GM19397 (cell line): ENCODE measurements around the gene MAP3K1.

Source experiments
- ATAC-seq: cut with Tn5 transposase; IDR thresholded peaks from one replicate; pipeline ENCODE4 v1.9.1; 2021; ENCODE audit warnings: mild to moderate bottlenecking, moderate library complexity; ENCODE audit not compliant: unreplicated experiment

The MAP3K1 gene

DNA sequence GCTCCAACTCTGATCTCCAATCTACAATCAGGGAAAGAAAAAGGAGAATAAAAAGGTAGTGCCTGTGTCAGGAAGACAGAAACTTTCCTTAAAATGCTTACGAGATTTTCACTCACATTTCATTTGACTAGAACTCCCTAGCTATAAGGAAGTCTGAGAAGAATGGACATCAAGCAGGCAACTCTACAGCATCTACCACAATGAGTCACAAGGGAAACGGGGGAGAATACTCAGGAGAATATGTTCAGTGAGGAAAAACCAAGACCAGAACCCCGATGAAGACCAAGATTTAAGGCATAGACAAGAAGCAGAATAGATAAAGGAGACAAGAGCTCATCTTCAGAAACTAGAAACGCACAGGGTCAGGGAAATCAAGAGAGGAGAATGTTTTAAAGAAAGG lies 85.0 kb downstream of the MAP3K1 start:
- ATAC-seq: no peak

DNA sequence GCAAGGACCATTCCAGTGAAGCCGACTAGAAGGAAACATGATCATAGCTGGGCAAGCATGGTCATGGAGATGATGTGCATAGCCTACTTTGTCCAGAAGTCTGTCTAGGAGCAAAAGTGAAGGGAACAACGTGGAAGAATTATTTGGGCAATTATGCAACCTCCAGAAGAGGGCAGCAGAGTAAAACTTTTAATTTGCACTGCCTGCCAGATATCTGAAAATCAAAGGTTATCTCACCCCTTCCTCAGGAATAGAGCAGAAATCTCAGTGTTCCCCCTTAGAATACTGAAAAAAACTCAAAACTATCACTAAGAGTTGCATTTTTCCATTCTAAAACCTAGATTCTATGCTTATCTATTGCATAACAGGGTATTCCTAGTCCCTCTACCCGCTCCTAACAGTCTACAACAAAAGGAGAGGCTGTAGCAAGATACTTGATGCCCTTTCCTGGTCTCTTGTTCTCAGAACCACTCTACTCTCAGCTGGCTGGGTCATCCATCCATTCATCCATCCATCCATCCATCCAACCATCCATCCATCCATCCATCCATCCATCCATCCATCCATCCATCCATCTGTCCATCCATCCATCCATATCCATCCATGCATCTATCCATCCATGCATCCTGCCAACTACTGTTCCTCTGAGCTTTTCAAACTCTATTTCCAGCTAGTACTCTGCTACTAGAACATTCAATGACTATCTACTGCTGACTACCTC lies 85.7 kb downstream of the MAP3K1 start:
- no peak for ATAC-seq

DNA sequence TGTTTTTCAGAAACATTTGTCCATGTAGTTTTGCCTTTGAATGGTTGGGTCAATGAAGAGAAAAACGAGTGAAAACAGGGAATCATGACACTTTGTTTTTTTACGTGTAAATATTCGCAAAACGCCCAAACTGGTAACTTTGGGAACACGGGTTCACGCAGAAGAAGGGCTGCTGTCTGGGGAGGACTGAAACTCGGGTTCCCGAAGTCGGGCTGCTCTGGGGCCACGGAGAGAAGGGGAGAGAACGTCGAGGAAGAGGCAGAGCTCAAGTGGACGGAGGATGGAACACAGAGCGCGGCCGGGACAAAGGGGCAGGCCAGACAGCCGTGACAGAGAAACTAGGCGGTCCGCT lies 93.6 kb downstream of the MAP3K1 start:
- peak; percentile 30 for ATAC-seq

DNA sequence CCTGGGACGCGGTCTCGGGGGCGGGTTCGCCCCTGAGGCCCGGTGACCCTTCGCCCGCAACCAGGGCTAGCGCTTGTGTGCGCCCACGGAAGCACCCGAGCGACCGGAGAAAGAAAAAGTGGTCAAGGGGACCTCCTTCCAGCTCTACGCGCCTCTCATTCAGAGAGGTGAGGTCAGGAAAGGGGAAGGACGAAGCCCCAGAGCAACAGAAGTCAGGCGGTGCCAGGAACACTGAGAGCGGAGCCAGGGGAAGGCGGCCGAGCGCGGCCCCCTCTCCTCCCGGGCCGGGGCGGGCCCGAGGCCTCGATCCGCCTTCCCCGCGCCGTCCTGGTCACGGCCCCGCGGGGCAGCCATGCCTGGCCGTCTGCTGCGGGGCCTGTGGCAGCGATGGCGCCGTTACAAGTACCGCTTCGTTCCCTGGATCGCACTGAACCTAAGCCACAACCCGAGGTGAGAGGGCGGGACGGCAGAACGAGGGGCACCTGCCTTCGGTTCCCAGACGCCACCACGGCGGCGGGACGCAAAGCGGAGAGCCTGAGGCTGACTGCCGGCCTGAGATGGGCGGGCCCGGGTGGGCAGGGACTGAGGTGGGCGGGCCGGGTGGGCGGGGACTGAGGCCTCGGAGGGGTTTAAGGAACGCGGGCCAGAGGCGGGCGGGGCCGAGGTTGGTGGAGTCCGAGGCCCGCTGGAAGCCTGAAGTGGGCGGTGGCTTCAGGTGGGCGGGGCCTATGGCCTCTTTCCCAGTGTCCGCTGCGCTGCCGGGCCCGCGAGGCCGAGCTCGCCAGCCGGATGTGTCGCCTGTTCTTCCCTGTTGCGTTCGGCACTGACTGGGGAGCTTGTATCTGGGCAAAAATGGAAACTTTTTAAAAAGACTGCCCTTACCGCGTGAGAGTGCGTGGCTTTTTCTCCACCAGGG lies 94.2 kb downstream of the MAP3K1 start, which contains the start of gene SETD9:
Gene SETD9, plus strand, starts transcription at position 303 of the 916 bp plus-strand sequence. Its CDS starts 50 bp downstream, at position 353.
- peak; percentile 88 for ATAC-seq

DNA sequence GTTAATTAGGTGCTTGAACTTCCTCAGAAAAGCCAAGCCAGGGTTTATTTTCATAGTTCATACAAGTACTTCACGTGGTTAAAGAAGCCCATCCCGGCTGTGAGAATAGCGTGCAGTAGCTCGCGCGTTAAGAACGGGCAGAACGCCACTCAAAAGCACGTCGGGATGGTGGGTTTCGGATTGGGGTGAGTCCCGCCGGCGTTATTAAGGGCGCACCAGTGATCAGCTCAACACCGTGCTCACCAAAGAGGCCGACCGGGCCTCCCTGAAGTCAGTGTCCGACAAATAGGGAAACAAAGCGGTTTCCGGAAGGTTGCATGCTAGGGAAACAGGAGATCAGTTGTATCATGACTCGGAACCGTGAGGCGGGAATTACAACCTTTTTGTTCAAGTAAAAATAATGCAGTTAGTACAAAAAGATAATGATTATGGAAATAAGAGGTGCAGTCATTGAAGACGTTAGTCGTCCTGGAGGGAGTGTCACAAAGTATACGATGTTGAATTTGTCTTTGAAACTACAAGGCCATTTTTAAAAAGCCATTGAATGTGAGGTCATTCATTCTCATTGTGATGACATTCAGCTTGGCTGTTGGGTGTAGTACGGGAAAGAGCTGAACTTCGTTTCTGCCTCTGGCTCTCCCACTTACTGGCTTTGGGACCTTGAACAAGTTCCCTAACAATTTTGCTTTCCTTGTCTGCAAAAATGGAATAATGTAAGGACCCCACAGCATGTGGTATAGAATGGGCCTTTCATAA lies 95.0 kb downstream of the MAP3K1 start:
- peak; percentile 22 for ATAC-seq

DNA sequence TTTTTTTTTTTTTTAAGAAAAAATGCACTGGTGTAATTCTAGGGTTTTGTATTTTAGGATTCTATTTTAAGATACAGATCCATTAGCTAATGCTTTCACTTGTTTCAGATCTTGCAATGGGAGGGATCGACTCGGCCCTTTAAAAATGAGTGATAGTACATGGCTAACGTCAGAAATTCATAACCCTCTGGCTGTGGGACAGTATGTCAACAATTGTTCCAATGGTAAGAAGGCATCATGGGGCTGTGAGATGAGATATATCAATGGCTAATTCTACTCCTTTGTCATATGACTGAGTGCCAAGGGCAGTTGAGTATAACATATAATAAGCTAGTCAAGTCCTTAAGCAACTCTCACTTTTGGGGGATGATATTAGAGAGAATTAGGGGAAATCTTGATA lies 98.4 kb downstream of the MAP3K1 start:
- ATAC-seq: no peak

DNA sequence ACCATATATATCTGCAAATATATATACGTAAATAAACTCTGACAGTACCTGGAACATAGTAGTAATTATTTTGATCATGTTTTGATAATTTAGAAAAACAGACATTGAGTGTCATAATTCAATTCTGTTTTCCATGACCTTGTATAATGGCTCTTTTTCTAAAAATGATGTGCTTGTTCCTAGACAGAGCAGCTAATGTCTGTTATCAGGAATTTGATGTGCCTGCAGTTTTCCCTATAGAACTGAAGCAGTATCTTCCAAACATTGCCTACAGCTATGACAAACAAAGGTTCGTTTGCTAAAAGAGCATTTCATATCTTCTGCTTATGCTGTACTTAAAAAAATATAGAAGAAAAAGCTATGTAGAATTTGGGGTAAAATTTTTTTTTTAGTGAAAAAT lies 99.3 kb downstream of the MAP3K1 start:
- ATAC-seq: no peak

DNA sequence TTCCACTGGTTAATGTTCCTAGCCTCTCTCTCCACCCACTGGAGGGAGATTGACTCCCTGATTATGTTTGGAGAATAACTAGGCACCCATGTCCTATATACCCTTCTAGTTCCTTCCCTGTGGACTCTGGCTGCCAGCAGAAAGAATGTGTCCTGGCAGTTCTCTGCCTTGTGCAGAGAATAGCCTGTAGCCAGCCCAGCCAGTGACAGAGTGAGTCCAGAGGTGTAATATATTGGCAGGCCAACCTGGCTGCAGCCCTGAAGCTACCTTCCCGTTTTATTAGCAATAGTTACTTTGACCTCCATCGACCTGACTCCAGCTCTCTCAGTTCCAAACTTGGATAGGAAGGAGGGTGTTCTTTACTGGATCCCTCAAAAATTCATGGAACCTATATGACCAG lies 102.2 kb downstream of the MAP3K1 start:
- no peak for ATAC-seq

DNA sequence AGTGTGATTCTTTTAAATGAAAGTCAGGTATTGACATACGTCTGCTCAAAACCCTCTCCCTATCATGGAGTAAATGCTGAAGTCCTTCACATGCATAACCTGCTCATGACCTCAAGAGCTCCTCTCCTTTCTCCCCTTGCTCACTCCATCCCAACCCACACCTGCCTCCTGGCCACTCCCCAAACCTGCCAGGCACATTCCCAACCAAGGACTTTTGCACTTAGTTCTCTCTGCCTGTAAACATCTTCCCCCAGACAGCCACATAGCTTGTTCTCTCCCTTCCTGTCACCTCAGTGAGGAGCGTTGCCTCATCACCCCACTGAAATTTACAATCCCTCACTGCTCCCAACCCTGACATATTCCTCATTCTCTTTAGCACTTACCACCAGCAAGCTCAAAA lies 102.7 kb downstream of the MAP3K1 start:
- ATAC-seq: no peak

DNA sequence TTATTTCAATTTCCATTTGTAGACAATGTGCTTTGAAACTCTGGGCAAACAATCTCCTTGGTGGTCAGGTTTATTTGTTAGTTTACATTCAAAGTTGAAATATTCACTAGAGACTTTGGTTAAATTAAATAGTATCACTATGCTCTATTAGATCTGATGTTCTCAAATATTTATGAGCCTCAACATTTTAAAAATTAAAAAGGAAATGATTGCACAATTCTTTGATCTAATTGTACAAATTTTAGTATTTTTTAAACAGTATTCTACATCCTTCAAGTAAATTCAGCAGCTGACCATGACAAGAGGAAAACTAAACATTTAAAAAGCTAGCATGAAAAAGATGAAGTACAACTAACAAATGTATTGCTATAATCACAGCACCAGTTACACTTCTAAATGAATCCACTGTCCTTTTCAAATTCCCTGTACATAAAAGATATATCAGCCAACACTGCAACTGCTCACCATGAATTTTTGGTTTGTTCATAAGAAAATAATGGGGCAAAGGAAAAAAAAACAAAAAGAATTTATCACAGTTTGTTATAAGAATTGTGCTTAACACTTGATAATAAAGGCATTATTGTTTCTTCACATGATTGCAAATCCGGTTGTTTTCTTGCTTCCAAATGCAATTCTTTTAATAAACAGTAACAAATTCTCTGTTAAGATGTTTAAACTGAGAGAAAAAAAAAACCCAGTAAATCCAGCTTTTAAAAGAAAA lies 104.8 kb downstream of the MAP3K1 start:
- ATAC-seq: no peak

DNA sequence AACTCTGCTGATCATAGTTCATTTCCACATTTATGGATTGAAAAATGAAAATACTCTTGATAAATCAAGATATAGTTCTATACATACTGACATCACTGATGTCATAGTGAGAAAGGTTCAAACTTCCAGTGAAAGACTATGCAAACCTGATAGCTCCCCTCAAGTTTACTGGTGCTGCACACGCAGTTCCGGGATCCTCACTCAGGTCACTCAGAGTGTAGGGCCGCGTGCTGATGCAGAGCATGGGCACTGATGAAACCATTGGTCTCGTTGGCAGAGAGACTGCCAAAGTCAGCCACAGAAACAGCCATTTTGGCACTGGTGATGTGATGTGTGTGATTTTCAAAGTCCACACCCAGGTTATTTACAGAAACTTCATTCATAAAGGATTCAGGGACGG lies 107.6 kb downstream of the MAP3K1 start:
- ATAC-seq: no peak

DNA sequence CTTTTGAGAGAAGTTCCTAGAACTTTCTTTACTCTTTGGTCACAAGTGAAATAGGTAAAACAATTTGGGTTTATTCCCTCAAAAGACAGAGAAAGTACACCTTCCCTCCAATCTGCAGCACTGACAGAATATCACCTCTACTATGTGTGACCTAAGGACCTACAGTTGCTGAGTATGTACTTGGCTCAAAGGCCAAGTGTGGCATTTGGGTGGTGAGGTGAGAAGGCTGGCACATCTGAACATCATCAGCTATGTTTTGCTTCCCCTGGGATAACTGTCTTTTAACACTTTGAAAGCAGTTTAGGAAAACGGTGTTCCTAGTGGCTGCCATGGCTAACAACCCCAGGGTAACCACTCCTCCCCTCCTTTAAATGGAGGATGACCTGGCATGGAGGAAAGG lies 119.0 kb downstream of the MAP3K1 start:
- ATAC-seq: no peak

DNA sequence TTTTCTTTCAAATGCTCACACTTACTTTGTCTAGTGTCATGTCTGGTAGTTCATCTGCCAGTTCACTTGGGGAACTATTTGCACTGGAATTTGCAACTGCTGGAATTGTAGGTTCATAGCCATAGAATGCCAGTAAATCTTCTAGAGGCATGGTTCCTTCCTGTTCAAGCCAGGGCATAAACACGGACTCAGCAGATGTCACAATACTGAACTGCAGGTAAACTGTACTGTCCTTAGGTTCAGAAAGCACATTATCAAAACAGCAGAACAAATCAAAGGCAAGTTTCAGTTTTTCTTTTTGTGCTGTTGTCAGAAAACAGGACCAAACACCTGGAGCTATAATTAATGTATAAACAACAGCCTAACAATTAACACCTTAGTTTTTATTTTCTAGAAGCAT lies 123.5 kb downstream of the MAP3K1 start:
- no peak for ATAC-seq

DNA sequence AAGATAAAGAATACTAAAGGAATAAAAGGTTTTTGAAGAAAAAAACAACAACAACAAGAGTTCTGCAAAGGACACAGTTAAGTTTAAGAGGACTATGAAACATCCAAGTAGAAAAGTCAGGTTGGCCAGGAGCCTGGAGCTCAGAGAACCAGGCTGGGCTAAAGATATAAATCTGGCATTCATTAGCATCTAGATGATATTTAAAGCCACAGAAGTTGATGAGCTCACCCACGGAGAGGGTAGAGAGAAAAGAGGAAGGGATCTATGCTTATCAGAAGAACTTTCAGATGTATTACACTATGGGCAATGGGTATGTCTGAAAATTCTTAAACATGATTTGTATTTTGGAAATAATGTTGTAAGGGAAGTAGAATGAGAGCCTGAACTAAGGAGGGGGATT lies 126.6 kb downstream of the MAP3K1 start:
- no peak for ATAC-seq
